Progenitor cell of endocrine pancreas (in vitro differentiated cells): ENCODE data around the gene PDIK1L. TPM values are rescaled to one million over a fixed set of nuclear protein-coding genes. Genes with fewer than 3 reads are reported as not detected.

ENCODE experiments used
- DNase-seq: peaks from one replicate; pipeline ENCODE4 v3.0.0; 2021; ENCODE audit warnings: low spot score; ENCODE audit not compliant: unreplicated experiment
- H3K27ac Mint-ChIP-seq: 2 replicates; pipeline ENCODE4 v1.8.0; 2021; ENCODE audit warnings: mild to moderate bottlenecking, moderate library complexity, mixed read lengths
- H3K27me3 Mint-ChIP-seq: 2 replicates; pipeline ENCODE4 v1.8.0; 2021; ENCODE audit warnings: mixed read lengths
- H3K36me3 Mint-ChIP-seq: 2 replicates; pipeline ENCODE4 v1.8.0; 2022; ENCODE audit warnings: mixed read lengths; ENCODE audit not compliant: insufficient read depth
- H3K4me1 Mint-ChIP-seq: 2 replicates; pipeline ENCODE4 v1.8.0; 2021; ENCODE audit warnings: low read depth, mixed read lengths
- H3K4me3 Mint-ChIP-seq: 2 replicates; pipeline ENCODE4 v1.8.0; 2021; ENCODE audit warnings: low read depth, mild to moderate bottlenecking, moderate library complexity, mixed read lengths
- H3K9me3 Mint-ChIP-seq: 2 replicates; pipeline ENCODE4 v1.8.0; 2021; ENCODE audit warnings: low read depth, mixed read lengths
- total RNA-seq: library from RNA; stranded (reverse); gene quantifications from 2 replicates; pipeline ENCODE4 v1.2.1, GENCODE V29; 2021
- TF ChIP-seq, protein P1 (sequence below): fragments of 200-600 bp; sonication (generic); IDR thresholded peaks from one replicate; pipeline ENCODE4 v1.5.0; 2021; ENCODE audit warnings: antibody characterized with exemption, mild to moderate bottlenecking; ENCODE audit not compliant: unreplicated experiment

Gene PDIK1L
- total RNA-seq, 1 donor from 2014 or later, result 15.2 TPM

DNA sequence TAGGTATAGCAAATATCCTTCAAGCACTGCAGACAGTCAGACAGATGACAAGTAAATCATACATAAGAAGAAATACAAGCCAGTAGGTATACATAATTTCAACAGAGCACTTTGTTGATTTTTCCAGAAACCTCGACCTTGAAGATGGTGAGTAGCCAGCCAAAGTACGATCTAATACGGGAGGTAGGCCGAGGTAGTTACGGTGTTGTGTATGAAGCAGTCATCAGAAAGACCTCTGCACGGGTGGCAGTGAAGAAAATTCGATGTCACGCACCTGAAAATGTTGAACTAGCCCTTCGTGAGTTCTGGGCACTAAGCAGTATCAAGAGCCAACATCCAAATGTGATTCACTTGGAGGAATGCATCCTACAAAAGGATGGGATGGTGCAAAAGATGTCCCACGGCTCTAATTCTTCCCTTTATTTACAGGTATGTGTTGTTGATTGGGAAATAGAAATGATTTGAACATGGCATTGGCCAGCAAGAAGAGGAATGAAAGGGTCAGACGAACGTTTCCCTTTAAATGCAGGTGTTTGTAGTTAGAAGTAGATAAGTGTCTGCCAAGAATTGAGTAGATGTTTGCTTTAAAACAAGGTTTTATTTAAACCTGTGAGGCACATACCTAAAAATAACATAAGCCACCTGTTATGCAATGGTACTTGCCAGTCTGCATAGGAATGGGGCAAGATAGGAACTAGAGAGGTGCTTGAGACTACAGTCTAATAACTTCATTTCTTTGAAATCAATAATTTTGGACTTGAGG is 2.7 kb downstream of the PDIK1L start:
- Mint-ChIP-seq H3K36me3 (peaks cover 7% of the 10 kb centered on the region), H3K27me3 (no peaks in the 10 kb centered on the region), H3K27ac (no peak overlapping the region), H3K4me1 (peaks cover 17% of the 10 kb centered on the region), H3K9me3 (no peaks in the 10 kb centered on the region), H3K4me3 (no peak overlapping the region)
- no peak for DNase-seq
- TF ChIP-seq, protein P1, sequence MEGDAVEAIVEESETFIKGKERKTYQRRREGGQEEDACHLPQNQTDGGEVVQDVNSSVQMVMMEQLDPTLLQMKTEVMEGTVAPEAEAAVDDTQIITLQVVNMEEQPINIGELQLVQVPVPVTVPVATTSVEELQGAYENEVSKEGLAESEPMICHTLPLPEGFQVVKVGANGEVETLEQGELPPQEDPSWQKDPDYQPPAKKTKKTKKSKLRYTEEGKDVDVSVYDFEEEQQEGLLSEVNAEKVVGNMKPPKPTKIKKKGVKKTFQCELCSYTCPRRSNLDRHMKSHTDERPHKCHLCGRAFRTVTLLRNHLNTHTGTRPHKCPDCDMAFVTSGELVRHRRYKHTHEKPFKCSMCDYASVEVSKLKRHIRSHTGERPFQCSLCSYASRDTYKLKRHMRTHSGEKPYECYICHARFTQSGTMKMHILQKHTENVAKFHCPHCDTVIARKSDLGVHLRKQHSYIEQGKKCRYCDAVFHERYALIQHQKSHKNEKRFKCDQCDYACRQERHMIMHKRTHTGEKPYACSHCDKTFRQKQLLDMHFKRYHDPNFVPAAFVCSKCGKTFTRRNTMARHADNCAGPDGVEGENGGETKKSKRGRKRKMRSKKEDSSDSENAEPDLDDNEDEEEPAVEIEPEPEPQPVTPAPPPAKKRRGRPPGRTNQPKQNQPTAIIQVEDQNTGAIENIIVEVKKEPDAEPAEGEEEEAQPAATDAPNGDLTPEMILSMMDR, result no peak

DNA sequence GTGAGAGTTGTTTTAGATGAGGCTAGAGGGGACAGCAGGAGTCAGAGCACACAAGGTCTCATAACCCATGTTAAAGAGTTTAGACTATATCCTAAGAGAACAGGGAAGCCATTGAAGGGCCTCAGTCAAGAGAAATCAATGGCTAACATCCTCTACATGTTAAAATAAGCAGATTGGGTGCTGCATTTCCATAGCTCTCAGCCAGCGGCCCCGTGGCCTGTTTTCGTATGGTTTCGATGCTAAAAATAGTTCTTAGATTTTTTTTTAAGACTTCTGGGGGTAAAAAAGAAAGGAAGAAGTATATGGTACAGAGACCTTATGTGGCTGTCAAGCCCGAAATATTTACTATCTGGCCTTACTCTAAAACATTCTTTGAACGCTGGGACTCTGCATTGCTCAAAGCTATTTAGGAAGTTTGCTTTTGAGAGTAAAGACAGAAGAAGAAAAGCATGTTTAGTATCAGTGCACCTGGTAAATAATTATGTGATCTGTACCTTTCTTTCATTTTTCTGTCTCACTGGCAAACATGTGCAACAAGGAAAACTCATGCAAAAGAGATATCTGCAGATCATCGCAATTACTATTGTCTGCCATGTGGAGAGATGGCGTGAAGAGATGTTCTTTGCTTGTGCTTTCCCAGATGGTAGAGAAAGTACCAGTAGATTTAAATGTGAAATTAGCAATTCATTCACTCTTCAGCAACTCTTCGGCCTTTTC is 8.4 kb downstream of the PDIK1L start:
- Mint-ChIP-seq H3K36me3 (peaks cover 12% of the 10 kb centered on the region), H3K4me1 (no peaks in the 10 kb centered on the region), H3K27me3 (no peaks in the 10 kb centered on the region), H3K27ac (no peak overlapping the region), H3K4me3 (no peak overlapping the region), H3K9me3 (no peaks in the 10 kb centered on the region)
- DNase-seq, result no peak
- TF ChIP-seq, protein P1, result no peak

DNA sequence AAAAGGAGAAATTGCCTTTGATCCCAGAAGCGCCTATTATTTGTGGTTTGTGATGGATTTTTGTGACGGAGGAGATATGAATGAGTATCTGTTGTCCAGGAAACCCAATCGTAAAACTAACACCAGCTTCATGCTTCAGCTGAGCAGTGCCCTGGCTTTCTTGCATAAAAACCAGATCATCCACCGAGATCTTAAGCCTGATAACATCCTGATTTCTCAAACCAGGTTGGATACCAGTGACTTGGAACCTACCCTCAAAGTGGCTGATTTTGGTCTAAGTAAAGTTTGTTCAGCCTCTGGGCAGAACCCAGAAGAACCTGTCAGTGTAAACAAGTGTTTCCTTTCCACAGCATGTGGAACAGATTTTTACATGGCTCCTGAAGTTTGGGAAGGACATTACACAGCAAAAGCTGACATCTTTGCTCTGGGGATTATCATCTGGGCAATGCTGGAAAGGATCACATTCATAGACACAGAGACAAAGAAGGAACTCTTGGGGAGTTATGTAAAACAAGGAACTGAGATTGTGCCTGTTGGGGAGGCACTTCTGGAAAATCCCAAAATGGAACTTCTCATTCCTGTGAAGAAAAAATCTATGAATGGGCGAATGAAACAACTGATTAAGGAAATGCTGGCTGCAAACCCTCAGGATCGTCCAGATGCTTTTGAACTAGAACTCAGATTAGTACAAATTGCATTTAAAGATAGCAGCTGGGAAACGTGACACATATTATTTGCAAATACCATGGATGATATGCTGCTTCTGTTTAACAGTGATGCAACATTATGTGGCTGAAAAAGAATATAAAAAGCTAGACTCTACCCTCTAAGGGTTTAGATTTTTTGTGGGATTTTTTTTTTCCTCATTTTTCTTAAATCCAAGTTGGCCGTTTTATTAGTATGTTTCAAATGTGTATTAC is 10.5 kb downstream of the PDIK1L start:
- peaks cover 12% of the 10 kb centered on the region for H3K36me3 Mint-ChIP-seq
- DNase-seq, result no peak
- H3K9me3 Mint-ChIP-seq, result no peaks in the 10 kb centered on the region
- H3K4me3 Mint-ChIP-seq, result no peak overlapping the region
- H3K27me3 Mint-ChIP-seq, result no peaks in the 10 kb centered on the region
- no peaks in the 10 kb centered on the region for H3K4me1 Mint-ChIP-seq
- H3K27ac Mint-ChIP-seq, result peak overlapping the region; percentile 38
- TF ChIP-seq, protein P1, result no peak

DNA sequence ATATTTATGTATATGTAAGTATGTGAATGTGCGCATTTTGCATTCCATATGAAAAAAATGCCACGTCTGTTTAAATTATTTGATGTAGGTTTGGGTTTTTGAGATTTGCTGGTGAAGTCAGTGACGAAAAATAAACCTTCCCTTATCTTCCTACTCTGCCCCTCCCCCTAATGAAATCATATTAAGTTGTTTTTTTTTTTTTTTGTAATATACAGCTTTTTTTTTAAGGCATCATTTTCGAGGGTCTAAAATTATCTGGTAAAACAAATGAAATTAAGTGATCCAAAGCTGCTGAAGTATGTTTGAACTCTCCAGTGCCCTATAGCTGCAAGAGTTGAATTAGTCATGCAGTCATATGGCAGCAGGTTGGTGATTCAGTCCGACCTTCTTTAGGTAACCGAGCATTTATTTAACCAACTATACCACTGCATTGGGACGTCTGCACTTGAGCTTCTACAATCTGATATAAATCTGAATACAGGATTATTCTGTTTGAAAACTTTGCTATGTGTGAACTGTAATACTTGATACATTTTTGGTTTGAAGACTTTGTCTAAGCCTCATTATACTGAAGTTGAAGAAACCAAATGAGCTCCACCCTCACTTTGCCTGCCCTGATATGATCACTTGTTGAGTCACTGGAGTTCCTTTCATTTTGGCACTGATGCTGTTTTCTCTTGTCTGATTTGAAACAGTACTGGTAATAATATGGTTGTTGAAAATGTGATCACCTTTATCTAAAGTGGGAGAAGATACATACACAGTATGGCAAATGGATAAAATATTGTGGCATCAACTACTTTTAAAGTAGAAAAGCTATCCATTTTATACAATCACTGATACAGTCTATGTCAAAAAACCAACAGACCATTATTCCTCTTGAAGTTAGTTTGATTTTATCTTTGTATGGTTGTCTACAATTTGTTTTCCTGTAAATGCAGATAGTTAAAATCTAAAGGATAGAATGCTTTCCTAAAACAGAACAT is 11.7 kb downstream of the PDIK1L start:
- Mint-ChIP-seq H3K4me3 (no peak overlapping the region), H3K27ac (no peak overlapping the region), H3K4me1 (peaks cover 3% of the 10 kb centered on the region), H3K27me3 (peaks cover 9% of the 10 kb centered on the region), H3K9me3 (no peaks in the 10 kb centered on the region), H3K36me3 (peaks cover 12% of the 10 kb centered on the region)
- DNase-seq, result no peak
- TF ChIP-seq, protein P1, result no peak
